ENCODE measurements around the gene HNRNPF.

HNRNPF gene

GRCh38 chr10:43420369-43421200 is 11.6 kb upstream of the HNRNPF start (continued):
- peak; percentile 81; the same call in 1 of the 2 replicates for TF ChIP-seq ZNF610 (tag by site-specific recombination; IDR thresholded peaks at IDR 0.05; ENCODE audit: borderline replicate concordance)
- TF ChIP-seq TSHZ1 (tag by site-specific recombination; IDR thresholded peaks at IDR 0.05; ENCODE audit: borderline replicate concordance): no peak
- TF ChIP-seq ZNF639 (tag by site-specific recombination; IDR thresholded peaks at IDR 0.05): peak; percentile 45; the same call in 1 of the 2 replicates
- TF ChIP-seq ZNF266 (tag by site-specific recombination; IDR thresholded peaks at IDR 0.05; ENCODE audit: low read depth): no peak
- TF ChIP-seq ZBTB11 (tag by site-specific recombination; conservative IDR thresholded peaks at IDR 0.05; ENCODE audit: low read depth): peak; percentile 98
- 0 out of 2 replicates have a peak, but pooled peaks have one; percentile 16 for TF ChIP-seq ZNF398 (tag by site-specific recombination; IDR thresholded peaks at IDR 0.05)
- TF ChIP-seq MEIS1 (CRISPR knock-in tag; IDR thresholded peaks at IDR 0.05; ENCODE audit: borderline replicate concordance): no peak
- TF ChIP-seq REST (tag by site-specific recombination; IDR thresholded peaks at IDR 0.05): peak; percentile 36; the same call in 1 of the 2 replicates
- peak; percentile 22; the same call in 1 of the 2 replicates for TF ChIP-seq REPIN1 (tag by site-specific recombination; IDR thresholded peaks at IDR 0.05; ENCODE audit: low read depth)
- TF ChIP-seq ZNF76 (tag by site-specific recombination; IDR thresholded peaks at IDR 0.05; ENCODE audit: borderline replicate concordance, low read depth): peak; percentile 65; the same call in 1 of the 2 replicates
- TF ChIP-seq SP3 (tag by site-specific recombination; IDR thresholded peaks at IDR 0.05): peak; percentile 71
- peak; percentile 38; the same call in 1 of the 2 replicates for TF ChIP-seq ZBTB21 (tag by site-specific recombination; IDR thresholded peaks at IDR 0.05)
- peak; percentile 64 for TF ChIP-seq ZXDB (tag by site-specific recombination; IDR thresholded peaks at IDR 0.05)
- TF ChIP-seq KLF9 (tag by site-specific recombination; IDR thresholded peaks at IDR 0.05; ENCODE audit: low read depth): peak; percentile 44; the same call in 1 of the 2 replicates
- TF ChIP-seq KLF17 (tag by site-specific recombination; IDR thresholded peaks at IDR 0.05): peak; percentile 85; the same call in 1 of the 2 replicates
- TF ChIP-seq HOXD13 (CRISPR knock-in tag; IDR thresholded peaks at IDR 0.05; ENCODE audit: borderline replicate concordance): 0 out of 2 replicates have a peak, but pooled peaks have one; percentile 14
- no peak for TF ChIP-seq RBAK (tag by site-specific recombination; IDR thresholded peaks at IDR 0.05)
- peak; percentile 92 for TF ChIP-seq ZNF341 (tag by site-specific recombination; IDR thresholded peaks at IDR 0.05; ENCODE audit: low read depth)
- TF ChIP-seq ZFP69B (tag by site-specific recombination; IDR thresholded peaks at IDR 0.05): peak; percentile 68
- peak; percentile 75; the same call in 1 of the 2 replicates for TF ChIP-seq SP7 (tag by site-specific recombination; IDR thresholded peaks at IDR 0.05)
- TF ChIP-seq ZNF121 (tag by site-specific recombination; IDR thresholded peaks at IDR 0.05): peak; percentile 89; the same call in 1 of the 2 replicates

Data from HEK293 (cell line).